Neuron (in vitro differentiated cells): Measurements from ENCODE around the gene PLAU.
A peak's percentile ranks its signal among the peaks of the same experiment; 100 is the strongest.

Source experiments
- H2AFZ ChIP-seq: one replicate; pipeline ENCODE4 v1.6.1; 2013; ENCODE audit warnings: low read depth, mild to moderate bottlenecking, inconsistent platforms, low read length, moderate library complexity
- H3K27me3 ChIP-seq: one replicate; pipeline ENCODE4 v1.6.1; 2013; ENCODE audit warnings: low read length; ENCODE audit not compliant: insufficient read depth
- H3K36me3 ChIP-seq: one replicate; pipeline ENCODE4 v1.6.1; 2013; ENCODE audit warnings: low read length; ENCODE audit not compliant: insufficient read depth
- H3K4me1 ChIP-seq: one replicate; pipeline ENCODE4 v1.6.1; 2013; ENCODE audit warnings: low read length; ENCODE audit not compliant: insufficient read depth
- H3K4me3 ChIP-seq: 2 replicates; pipeline ENCODE4 v1.5.1; 2013; ENCODE audit warnings: mild to moderate bottlenecking, low read length, moderate library complexity
- H3K9me3 ChIP-seq: one replicate; pipeline ENCODE4 v1.6.1; 2013; ENCODE audit warnings: low read length

Gene PLAU

GRCh38 chr10:73910764-73911552 lies at the start of gene PLAU:
TSS of gene PLAU (plus strand) at chr10:73911132. CDS start at chr10:73911556, 424 bp downstream.
- H3K27me3 ChIP-seq = peaks cover 42% of the 10 kb centered on the region

GRCh38 chr10:73862011-73862410 lies 48.9 kb upstream of the PLAU start:
- Histone ChIP-seq H3K9me3 (no peaks in the 10 kb centered on the region), H3K27me3 (no peaks in the 10 kb centered on the region), H2AFZ (no peak overlapping the region), H3K4me1 (no peaks in the 10 kb centered on the region), H3K36me3 (peaks cover 22% of the 10 kb centered on the region), H3K4me3 (no peak overlapping the region)

More at GRCh38 chr10:73910764-73911552, at the start of gene PLAU:
- Histone ChIP-seq H3K9me3 (no peaks in the 10 kb centered on the region), H2AFZ (peak within 1 kb of the TSS; percentile 56), H3K36me3 (no peaks in the 10 kb centered on the region), H3K4me1 (peaks cover 13% of the 10 kb centered on the region), H3K4me3 (peak within 1 kb of the TSS; percentile 52)

- H3K27me3 ChIP-seq = no peaks in the 10 kb centered on the region
- no peak overlapping the region for H3K4me3 ChIP-seq
- H3K4me1 ChIP-seq = no peaks in the 10 kb centered on the region
- H3K36me3 ChIP-seq = peaks cover 22% of the 10 kb centered on the region
- H3K9me3 ChIP-seq = no peaks in the 10 kb centered on the region
- no peak overlapping the region for H2AFZ ChIP-seq
These were observed 47.7 kb upstream of the PLAU start for GRCh38 chr10:73863039-73863817.

GRCh38 chr10:73864229-73864628 lies 46.7 kb upstream of the PLAU start:
- Histone ChIP-seq H3K9me3 (no peaks in the 10 kb centered on the region), H3K36me3 (peaks cover 17% of the 10 kb centered on the region), H3K27me3 (no peaks in the 10 kb centered on the region)

GRCh38 chr10:73865107-73865458 lies 45.8 kb upstream of the PLAU start:
- Histone ChIP-seq H3K36me3 (peaks cover 9% of the 10 kb centered on the region), H3K27me3 (no peaks in the 10 kb centered on the region), H2AFZ (no peak overlapping the region), H3K9me3 (no peaks in the 10 kb centered on the region), H3K4me3 (no peak overlapping the region), H3K4me1 (no peaks in the 10 kb centered on the region)

More at GRCh38 chr10:73864229-73864628, 46.7 kb upstream of the PLAU start:
- Histone ChIP-seq H3K4me1 (no peaks in the 10 kb centered on the region), H3K4me3 (no peak overlapping the region), H2AFZ (no peak overlapping the region)

GRCh38 chr10:73865459-73866442 lies 45.2 kb upstream of the PLAU start:
- no peak overlapping the region for H3K4me3 ChIP-seq
- peaks cover 3% of the 10 kb centered on the region for H3K36me3 ChIP-seq
- H3K9me3 ChIP-seq = no peaks in the 10 kb centered on the region
- H3K4me1 ChIP-seq = no peaks in the 10 kb centered on the region
- no peaks in the 10 kb centered on the region for H3K27me3 ChIP-seq
- no peak overlapping the region for H2AFZ ChIP-seq

- Histone ChIP-seq H3K27me3 (no peaks in the 10 kb centered on the region), H3K36me3 (peaks cover 5% of the 10 kb centered on the region), H3K9me3 (no peaks in the 10 kb centered on the region), H3K4me3 (no peak overlapping the region), H2AFZ (no peak overlapping the region), H3K4me1 (no peaks in the 10 kb centered on the region)
These were observed 44.3 kb upstream of the PLAU start for GRCh38 chr10:73866621-73867020.

GRCh38 chr10:73867126-73867807 lies 43.7 kb upstream of the PLAU start:
- Histone ChIP-seq H3K4me3 (no peak overlapping the region), H3K27me3 (no peaks in the 10 kb centered on the region), H2AFZ (no peak overlapping the region), H3K9me3 (no peaks in the 10 kb centered on the region), H3K36me3 (peaks cover 5% of the 10 kb centered on the region), H3K4me1 (no peaks in the 10 kb centered on the region)

- no peak overlapping the region for H2AFZ ChIP-seq
- H3K27me3 ChIP-seq = no peaks in the 10 kb centered on the region
- no peaks in the 10 kb centered on the region for H3K9me3 ChIP-seq
- peaks cover 5% of the 10 kb centered on the region for H3K36me3 ChIP-seq
- H3K4me3 ChIP-seq = no peak overlapping the region
- H3K4me1 ChIP-seq = no peaks in the 10 kb centered on the region
These were observed 42.9 kb upstream of the PLAU start for GRCh38 chr10:73867871-73868631.

GRCh38 chr10:73868655-73869195 lies 42.2 kb upstream of the PLAU start:
- Histone ChIP-seq H3K36me3 (peaks cover 5% of the 10 kb centered on the region), H3K4me3 (no peak overlapping the region), H3K9me3 (no peaks in the 10 kb centered on the region), H3K4me1 (peaks cover 2% of the 10 kb centered on the region), H3K27me3 (no peaks in the 10 kb centered on the region), H2AFZ (no peak overlapping the region)

- Histone ChIP-seq H2AFZ (no peak overlapping the region), H3K27me3 (no peaks in the 10 kb centered on the region), H3K9me3 (no peaks in the 10 kb centered on the region), H3K36me3 (peaks cover 5% of the 10 kb centered on the region), H3K4me1 (peaks cover 2% of the 10 kb centered on the region), H3K4me3 (no peak overlapping the region)
These were observed 39.4 kb upstream of the PLAU start for GRCh38 chr10:73871295-73872189.
